Breast epithelium (tissue), 3 donors: Measurements from ENCODE around the gene PDZD2.

Experiments used
- CTCF ChIP-seq, 3 donors: fragments of 450-650 bp; IDR thresholded peaks; one replicate each; pipeline ENCODE4 v1.5.1; 2016 to 2017; ENCODE audit warnings: antibody characterized with exemption in 3 of 3, mild to moderate bottlenecking in 3 of 3, moderate library complexity in 3 of 3
- POLR2A ChIP-seq: fragments of 450-650 bp; IDR thresholded peaks from one replicate; pipeline ENCODE4 v1.6.1; 2016; ENCODE audit warnings: antibody characterized with exemption, mild to moderate bottlenecking, moderate library complexity
- POLR2AphosphoS5 ChIP-seq, 3 donors: sonication (generic); formaldehyde crosslinking; IDR thresholded peaks; one replicate each; pipeline ENCODE4 v1.6.1; 2017; ENCODE audit warnings: antibody characterized with exemption in 3 of 3

GRCh38 chr5:31711935-31712592, 73.1 kb downstream of the PDZD2 start:
- TF ChIP-seq CTCF (IDR thresholded peaks at IDR 0.05) (no peak), POLR2AphosphoS5 (IDR thresholded peaks at IDR 0.05) (no peak), POLR2A (no peak)
